Skeletal muscle cell (primary cell): ENCODE measurements around the gene ST6GALNAC2.
"Not testable (repeated sequence)": the region's sequence is repeated elsewhere in the genome, so short reads cannot be mapped to it uniquely, and the experiment has no call there.

Experiments
- DNase-seq: peaks from one replicate; pipeline ENCODE4 v3.0.0-alpha.2; 2010; ENCODE audit warnings: low read depth
- H3K4me3 ChIP-seq: 2 replicates; pipeline ENCODE4 v1.5.1; 2011; ENCODE audit warnings: low read depth, mild to moderate bottlenecking, control low read depth, low read length, moderate library complexity

ST6GALNAC2 gene

DNA sequence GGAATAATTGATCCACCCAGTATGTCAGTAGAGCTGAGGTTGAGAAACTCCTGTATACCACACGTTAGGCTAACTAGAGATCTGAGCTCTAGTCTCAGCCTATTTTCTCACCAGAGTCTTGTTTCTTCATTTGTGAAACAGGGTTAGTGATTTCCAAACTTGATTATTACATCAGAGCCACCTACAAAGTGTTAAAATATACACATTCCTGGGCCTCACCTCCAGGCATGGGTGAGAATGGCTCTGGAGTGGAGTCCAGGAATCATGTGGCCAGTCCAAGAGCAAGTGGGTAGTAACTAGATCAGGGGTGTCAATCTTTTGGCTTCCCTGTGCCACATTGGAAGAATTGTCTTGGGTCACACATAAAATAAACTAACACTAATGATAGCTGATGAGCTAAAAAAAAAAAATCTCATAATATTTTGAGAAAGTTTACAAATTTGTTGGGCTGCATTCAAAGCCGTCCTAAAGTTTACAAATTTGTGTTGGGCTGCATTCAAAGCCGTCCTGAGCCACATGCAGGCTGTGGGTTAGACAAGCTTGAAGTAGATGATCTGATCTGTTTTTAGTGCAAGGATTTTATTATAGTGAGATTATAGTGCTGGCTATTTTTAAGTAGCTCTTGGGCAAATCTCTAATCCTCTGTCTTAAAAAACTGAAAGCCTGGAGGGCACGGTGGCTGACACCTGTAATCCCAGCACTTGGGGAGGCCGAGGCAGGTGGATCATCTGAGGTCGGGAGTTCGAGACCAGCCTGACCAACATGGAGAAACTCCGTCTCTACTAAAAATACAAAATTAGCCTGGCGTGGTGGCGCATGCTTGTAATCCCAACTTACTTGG lies 25.4 kb downstream of the ST6GALNAC2 start:
- DNase-seq = no peak
- peak overlapping the region; percentile 9 for H3K4me3 ChIP-seq

DNA sequence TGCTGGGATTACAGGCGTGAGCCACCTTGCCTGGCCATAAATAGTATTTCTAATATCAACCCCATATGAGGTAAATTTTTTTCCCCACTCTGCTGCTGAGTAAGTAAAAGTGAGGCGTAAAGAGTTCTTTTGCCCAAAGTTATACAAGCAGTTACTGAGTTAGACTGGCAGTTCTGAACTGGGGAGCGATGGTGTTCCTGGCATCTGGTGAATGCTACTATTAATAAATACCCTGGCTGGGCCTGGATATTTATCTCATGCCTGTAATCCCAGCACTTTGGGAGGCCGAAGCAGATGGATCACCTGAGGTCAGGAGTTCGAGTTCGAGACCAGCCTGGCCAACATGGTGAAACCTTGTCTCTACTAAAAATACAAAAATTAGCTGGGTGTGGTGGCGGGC lies 26.2 kb downstream of the ST6GALNAC2 start:
- DNase-seq = not testable (repeated sequence)
- H3K4me3 ChIP-seq = peak overlapping the region; percentile 78

DNA sequence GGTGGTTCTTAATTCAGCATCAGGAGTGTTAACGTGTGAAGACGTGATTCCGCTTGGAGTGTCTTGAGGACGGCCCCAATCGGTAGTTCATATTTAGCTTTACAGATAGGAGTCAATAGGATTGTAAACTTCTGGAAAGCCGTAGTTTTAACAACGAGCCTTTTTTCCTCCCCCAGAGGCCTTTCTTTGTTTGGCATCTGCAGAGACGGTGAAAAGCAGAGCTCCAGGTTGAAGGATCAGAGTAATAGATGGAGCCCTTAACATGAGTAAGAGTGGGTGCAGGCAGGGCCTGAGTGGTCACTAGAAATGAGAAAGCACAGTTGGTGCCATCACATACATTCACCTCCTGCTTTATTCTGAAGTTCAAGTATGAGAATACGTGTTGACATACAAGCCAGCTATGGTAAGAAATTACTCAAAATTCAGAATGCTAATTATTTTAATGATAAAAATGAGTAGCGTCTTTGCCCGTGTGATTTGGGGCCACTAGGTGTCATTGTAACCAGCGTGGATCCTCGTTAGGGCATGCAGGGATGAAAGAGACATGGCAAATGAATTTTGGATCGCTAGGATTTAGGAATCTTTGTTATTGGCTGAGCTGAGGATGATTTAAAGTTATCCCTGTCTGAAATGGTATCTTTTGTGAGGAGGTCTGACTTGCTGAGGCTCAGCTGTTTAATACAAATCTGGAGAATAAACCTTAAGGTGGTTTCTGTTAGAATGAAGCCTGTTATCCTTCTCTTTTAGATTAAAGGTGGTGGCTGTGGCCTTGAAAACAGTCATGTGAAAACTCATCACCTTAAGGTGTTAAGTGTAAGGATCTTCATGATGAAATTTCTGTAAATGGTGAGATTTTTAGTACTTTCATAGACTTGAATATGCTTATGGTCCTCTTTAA lies 27.2 kb downstream of the ST6GALNAC2 start:
- DNase-seq = no peak
- peak overlapping the region; percentile 78 for H3K4me3 ChIP-seq

DNA sequence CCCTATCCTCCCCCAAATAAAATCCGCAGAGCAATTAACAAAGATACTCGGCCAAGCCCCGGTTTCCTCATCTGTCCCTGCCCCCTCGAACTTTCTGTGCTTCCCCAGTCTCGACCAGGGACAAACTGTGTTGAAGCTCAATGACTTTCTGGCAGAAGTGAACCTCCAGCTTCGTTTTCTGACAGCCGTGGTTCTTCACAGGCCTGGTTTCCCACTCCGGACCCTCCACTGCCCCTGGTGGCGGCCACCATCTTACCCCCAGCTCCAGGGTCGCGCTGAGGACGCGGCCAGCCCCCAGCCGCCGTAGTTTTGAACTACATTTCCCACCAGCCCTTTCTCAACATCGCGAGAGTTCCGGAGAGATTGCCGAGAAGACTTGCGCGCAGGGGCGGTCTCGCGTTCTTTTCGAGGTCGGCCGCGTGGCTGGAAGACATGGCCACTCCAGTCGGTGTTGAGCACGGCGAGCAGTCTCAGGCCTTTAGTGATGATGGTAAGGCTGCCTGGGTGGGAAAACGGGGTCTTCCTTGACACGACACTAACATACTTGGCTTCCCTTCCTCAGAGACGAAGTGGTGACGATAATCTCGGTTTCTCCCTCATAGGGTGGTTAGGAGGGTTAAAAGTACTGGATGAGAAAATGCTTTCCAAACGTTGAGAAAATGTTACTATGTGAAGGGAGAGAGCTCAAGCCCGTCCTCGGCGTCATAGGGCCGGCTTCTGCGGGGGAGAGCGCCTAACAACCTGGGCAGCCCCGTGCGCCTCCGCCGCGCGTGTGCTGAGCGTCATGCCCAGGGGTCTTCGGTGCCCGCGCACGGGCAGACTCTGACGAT lies 28.1 kb downstream of the ST6GALNAC2 start:
- H3K4me3 ChIP-seq = peak overlapping the region; percentile 78
- peak; percentile 85 for DNase-seq

DNA sequence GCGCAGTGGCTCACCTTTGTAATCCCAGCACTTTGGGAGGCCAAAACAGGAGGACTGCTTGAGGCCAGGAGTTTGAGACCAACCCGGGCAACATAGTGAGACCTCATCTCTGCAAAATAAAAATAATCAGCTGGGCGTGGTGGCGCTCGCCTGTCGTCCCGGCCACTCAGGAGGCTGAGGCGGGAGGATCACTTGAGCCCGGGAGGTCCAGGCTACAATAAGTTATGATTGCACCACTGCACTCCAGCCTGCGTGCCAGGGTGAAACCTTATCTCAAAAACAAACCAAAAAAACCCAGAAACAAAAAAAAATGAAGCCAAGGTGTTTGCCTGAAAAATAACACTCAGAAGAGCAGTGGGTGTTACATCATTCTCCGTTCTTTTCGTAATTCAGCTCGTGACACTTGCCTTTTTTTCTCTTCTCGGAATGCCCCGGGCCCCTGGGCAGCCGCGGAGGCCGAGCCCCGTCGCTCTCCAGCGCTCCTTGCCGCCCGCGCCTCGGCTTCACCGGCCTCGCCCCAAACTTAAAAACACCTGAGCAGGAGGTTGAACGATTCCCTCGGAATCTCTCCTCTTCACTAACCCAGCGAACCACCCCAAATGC lies 28.8 kb downstream of the ST6GALNAC2 start:
- DNase-seq = no peak
- H3K4me3 ChIP-seq = peak overlapping the region; percentile 78

DNA sequence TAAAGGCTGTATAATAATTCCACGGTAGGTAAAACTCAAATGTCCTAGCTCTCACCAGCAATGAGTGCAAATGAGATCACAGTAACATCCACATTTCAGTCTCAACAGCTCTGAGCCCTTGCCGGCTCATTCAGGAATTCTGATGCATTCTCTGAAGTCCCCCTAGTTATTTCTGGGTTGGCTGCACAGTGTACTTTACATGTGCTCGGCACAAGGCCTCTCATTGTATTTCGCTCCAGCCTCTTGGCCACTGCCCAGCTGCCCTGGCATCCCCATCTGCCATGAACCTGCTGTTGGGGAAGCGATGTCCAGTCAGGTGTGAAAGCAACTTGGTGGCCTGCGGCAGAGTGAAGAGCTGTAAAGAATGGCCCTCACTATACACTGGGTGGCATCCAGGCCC lies 31.5 kb downstream of the ST6GALNAC2 start:
- no peak for DNase-seq
- H3K4me3 ChIP-seq = no peak overlapping the region

DNA sequence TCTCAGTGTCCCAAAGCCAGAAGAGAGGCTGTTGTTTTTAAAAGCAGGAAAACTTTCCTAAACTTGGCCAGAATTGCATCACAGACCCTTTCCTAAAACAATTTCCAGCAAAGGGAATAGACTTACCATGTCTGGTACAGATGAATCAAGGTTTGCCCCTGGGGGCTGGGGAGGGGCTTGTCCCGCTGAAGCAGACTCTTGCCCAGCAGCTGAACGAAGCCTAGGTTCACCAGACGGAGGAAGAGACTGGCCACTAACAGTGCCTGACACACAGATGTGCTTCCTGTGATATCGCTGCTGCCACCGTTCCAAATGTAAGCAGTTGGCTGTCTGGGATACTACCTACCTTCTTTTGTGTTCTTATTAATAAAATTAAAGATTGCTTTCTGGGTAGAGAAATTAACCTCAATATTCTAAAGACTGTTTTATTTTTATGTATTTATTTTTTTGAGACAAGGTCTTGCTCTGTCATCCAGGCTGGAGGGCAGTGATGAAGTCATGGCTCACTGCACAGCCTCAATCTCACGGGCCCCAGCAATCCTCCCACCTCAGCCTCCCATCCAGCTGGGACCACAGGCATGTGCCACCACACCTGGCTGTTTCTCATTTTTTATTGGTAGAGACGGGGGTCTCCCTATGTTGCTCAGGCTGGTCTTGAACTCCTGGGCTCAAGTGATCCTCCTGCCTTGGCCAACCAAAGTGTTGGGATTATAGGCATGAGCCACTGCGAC lies 32.3 kb downstream of the ST6GALNAC2 start:
- H3K4me3 ChIP-seq = no peak overlapping the region
- no peak for DNase-seq

DNA sequence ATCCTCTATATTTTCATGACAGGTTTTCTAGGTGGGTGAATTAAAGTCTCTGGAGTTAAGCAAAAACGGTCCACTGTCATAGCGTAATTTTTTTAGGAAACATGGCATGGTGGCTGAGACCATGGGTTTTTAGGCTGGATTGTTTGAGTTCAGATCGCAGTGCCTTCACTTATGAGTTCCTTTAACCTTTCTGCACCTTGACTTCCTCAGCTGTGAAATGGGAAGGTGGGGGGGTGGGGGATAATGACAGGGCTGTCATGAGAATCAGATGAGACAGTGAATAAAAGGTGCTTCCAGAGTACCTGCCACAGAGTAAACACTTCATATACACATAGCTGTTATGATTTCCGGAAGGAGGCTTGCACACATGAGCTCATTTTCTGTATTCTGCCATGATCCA lies 34.0 kb downstream of the ST6GALNAC2 start:
- DNase-seq = no peak
- no peak overlapping the region for H3K4me3 ChIP-seq

DNA sequence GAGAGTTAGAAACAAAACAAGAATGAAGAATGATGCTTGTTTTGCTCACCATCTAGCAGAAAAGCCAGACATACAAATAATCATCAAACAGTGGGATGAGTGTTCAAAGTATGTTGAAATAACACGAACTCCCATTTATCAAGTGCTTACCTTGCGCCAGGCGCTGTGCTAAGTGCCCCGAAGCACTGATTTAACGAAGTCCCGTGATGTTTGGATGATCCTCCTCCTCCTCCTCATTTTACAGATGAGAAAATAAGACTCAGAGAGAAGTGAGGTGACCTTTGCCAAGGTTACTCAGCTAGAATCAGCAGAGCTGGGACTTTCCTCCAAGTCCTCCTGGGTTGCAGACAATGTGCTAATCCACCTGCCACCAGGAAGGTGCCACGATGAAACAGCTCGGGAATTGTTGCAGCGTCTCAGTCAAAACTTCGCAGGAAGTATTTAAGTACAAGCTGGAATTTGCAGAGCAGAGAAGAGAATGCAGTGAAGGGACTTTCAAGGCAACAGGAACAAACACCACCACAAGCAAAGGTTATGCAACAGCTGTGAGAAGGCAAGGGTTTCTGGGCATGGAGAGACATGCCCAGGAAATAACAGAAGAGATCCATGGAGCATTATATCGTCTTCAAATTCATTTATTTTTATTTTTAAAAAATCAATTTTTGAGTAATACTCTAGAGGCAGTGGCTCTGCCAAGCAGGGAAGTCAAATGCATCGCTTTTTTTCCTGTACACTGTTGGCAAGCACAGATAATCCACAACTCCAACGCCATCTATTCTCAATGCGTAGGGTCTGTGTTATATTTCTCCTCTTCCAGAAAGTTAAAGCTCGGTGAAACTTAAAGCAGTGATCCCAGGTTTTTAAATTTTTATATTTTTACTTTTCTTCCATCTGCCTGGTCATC lies 34.7 kb downstream of the ST6GALNAC2 start:
- H3K4me3 ChIP-seq = peak overlapping the region; percentile 20
- no peak for DNase-seq

DNA sequence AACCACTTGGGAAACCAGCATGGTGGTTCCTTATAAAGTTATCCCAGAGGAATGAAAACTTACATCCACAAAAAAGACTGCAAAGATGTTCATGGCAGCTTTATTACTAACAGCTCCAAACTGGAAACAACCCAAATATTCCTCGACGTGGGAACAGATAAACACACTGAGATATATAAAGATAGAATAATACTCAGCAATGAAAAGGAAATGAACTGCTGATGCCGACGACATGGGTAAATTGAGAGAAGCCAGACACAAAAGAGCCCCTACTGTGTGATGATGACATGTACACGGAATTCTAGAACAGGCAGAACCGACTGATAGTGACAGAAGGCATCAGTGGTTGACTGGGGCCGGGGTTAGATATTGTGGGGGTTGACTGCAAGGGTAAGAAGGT lies 36.1 kb downstream of the ST6GALNAC2 start:
- no peak for DNase-seq

DNA sequence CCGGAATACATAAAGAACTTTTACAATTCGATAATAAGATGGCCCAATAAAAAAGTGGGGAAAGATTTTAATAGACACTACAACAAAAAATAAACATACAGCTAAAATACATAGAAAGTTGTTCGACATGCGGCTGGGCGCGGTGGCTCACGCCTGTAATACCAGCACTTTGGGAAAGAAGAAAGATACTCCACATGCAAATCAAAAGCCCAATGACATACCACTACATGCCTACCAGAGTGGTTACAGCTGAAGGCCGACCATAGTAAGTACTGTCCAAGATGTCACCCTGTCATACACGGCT lies 36.5 kb downstream of the ST6GALNAC2 start:
- DNase-seq = no peak
- no peak overlapping the region for H3K4me3 ChIP-seq

More for the DNA sequence above, 36.1 kb downstream of the ST6GALNAC2 start:
- no peak overlapping the region for H3K4me3 ChIP-seq

DNA sequence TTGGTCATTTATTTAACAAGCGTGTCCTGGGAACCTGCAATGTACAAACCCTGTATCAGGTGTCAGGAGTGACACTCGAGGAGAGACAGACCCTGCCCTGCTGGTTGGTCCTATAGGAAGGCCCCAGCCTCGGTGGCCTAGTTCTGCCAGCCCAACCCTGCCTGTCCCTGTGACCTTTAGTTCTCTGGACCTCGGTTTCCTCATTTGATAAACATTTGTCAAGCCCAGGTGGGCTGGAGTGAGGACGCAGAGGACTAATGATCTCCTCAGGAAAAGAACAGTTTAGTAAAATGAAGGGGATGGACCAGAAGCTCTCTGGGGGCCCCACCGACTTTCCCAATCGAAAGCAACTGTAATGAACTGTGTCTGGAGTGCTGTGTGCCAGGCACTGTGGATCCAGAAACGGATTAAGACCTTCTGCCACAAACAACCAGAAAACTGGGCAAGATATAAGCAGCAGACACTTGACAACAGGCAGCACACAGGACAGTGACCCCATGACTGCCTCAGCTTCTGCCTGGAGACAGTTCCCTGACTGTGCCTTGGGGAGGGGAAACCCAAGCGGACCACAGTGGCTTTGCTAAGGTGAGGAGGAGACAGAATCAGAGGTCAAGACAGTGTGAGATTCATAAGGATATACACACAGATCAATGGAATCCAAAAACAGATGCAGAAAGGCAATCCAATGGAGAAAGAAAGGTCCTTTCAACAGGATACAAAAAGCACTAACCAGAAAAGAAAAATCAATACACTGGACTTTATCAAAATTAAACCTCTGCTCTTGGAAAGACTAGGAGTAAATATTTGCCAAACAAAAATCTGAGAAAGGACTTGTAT lies 37.1 kb downstream of the ST6GALNAC2 start:
- DNase-seq = no peak
- H3K4me3 ChIP-seq = no peak overlapping the region

DNA sequence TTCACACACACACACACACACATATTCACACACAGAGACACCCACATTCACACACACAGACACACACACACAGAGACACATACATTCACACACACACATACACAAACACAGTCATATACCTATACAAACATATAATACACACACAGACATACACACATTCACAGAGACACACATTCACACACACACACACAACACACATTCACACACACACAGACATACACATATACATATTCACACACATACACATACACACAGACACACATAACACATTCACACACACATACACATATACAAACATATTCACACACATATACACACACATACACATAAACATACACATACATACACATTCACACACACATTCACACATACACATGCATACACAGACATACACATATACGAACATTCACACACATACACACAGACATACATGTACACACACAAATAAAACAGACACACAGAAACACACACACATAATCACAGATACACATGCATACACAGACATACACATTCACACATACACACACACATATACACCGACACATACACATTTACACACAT lies 37.9 kb downstream of the ST6GALNAC2 start:
- no peak for DNase-seq
- H3K4me3 ChIP-seq = no peak overlapping the region

DNA sequence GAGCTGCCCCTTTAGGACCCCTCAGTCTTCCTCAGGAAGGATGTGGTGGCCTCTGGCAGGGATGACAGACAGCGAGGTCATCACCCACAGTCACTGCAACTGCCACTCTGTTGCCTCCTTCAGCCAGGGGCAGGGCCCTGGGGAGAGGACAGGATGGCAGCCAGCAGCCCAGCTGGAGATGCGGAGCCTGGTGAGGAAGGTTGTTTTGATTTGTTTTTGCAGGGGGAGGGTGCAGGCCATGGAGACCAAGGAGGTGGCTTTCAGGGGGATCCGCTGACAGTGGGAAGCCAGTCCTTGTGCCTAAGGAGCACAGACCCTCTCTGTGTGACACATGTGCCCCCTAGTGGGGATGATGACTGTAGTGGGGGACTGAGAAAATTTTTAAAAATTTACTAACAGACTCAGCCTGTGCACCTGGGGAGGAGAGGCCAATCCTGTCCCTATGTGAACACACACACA lies 38.4 kb downstream of the ST6GALNAC2 start:
- peak; percentile 49 for DNase-seq
- H3K4me3 ChIP-seq = no peak overlapping the region

DNA sequence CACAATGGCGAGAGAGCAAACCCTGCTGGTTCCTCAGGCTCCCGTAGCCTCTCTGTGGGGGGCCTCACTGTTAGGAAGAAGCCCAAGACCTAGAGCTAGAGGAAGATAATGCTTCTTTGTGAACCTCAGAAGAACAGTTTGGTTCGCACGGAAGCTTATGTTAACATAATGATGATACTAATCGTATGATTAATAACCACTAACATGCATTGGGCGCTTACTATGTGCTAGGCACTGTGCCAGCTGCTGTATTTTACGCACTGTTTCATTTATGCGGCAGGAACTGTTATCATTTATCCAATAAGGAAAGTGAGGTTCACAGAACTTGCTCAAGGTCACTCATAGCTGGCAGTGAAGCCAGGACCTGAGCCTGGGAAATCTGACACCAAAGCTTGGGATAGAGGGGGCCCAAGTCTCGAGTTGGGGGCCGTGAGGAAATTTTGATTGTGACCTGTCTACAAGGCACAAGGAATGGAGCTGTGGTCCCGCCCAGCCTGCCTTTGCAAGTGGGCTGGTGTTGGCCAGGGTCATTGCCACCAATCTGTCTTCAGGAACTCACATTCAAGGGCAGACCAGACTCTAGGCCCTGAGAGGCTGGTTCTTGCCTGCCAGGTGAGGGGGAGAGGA lies 39.0 kb downstream of the ST6GALNAC2 start:
- no peak overlapping the region for H3K4me3 ChIP-seq
- DNase-seq = peak; percentile 88

DNA sequence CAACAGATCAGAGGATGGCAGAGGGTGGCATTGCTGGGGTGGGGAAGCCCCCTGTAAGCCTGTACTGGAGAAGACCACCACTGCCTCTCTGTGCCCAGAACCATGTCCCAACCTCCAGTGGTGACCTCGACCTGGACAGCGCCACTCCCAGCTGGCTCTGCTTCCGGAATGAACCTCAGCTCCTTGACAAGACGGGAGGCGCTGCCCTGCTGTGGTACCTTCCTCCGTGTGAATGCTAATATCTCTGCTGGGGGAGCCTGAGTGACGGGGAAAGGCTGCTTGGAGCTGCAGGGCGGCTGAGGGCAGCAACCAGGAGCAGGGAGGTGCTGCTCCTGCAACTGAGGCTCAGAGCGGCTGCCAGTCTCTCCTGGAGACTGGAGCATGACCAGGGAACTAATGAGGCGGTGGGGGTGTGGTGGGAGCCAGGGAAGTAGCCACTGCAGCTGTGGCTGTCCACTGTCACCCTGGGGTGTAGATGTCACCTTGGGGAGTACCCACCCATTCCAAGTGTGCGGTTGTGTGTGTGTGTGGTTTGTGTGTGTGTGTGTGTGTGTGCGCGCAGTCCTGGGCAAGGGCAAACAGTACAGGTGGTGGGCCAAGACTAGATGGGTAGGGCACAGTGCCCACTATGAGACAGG lies 39.6 kb downstream of the ST6GALNAC2 start:
- no peak overlapping the region for H3K4me3 ChIP-seq
- DNase-seq = no peak
